Immature natural killer cell (primary cell): Measurements from ENCODE around the gene PPP2R5A. TPM values are rescaled to one million over a fixed set of nuclear protein-coding genes. Genes with fewer than 3 reads are reported as not detected.

Experiments used
- DNase-seq, 3 donors: peaks; one replicate each; pipeline ENCODE4 v3.0.0; 2022; ENCODE audit warnings: mixed read lengths in 1 of 3
- H3K27ac Mint-ChIP-seq, 6 donors: one replicate each; pipeline ENCODE4 v1.8.0; 2020; ENCODE audit warnings: mixed read lengths in 6 of 6, mild to moderate bottlenecking in 5 of 6, inconsistent platforms in 4 of 6, moderate library complexity in 3 of 6
- H3K27me3 Mint-ChIP-seq, 3 donors: one replicate each; pipeline ENCODE4 v1.8.0; 2020 to 2021; ENCODE audit warnings: low read depth in 3 of 3, mild to moderate bottlenecking in 3 of 3, mixed read lengths in 3 of 3, moderate library complexity in 3 of 3, inconsistent platforms in 1 of 3
- H3K36me3 Mint-ChIP-seq, 3 donors: one replicate each; pipeline ENCODE4 v1.8.0; 2020; ENCODE audit warnings: mixed read lengths in 3 of 3, inconsistent platforms in 2 of 3, mild to moderate bottlenecking in 2 of 3
- H3K4me1 Mint-ChIP-seq, 2 donors: one replicate each; pipeline ENCODE4 v1.8.0; 2020; ENCODE audit warnings: inconsistent platforms in 2 of 2, mild to moderate bottlenecking in 2 of 2, mixed read lengths in 2 of 2, moderate library complexity in 1 of 2
- H3K4me3 Mint-ChIP-seq, 5 donors: one replicate each; pipeline ENCODE4 v1.8.0; 2020; ENCODE audit warnings: mild to moderate bottlenecking in 5 of 5, mixed read lengths in 5 of 5, inconsistent platforms in 3 of 5, moderate library complexity in 3 of 5
- H3K9me3 Mint-ChIP-seq, 6 donors: one replicate each; pipeline ENCODE4 v1.8.0; 2020; ENCODE audit warnings: mild to moderate bottlenecking in 6 of 6, mixed read lengths in 6 of 6, inconsistent platforms in 4 of 6, moderate library complexity in 3 of 6
- polyA plus RNA-seq, 3 donors: library from polyadenylated mRNA; unstranded; fragments of 300-500 nt; fragmentation: Illumina TruSeq; gene quantifications; one replicate each; pipeline ENCODE4 v1.2.3, GENCODE V29; 2021

PPP2R5A gene
- polyA plus RNA-seq, 3 donors from 2014 or later: 57.0 to 87.2 (median 64.6) TPM

DNA sequence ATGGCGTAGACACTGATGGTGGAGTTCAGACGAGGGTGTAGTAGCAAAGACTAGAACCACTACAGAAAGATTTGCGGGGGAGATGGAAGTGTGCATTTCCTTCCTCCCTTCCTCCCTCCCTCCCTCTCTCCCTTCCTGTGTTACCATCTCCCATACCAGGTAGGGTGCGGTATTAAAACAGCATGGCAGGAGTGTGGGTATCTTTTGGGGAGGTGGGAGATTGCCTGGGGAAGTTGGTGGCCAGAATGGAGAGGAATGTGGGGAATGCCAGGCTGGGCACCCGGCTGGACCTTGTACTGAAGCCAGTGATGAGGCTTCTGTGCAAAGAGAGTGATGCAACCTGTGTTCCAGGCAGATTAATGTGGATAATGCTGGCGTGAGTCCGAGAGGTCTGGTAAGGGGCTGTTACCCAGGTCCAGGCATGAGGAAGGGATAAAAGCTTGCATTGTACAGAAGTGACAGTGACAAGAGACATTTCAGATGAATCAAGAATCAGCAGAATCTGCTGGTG is 30.3 kb upstream of the PPP2R5A start:
- H3K36me3 Mint-ChIP-seq: peaks cover 0 to 3% (median 0%) of the 10 kb centered on the region in 3 donors
- H3K4me1 Mint-ChIP-seq: peaks cover 79 to 83% of the 10 kb centered on the region in 2 donors
- no peak for DNase-seq
- peak overlapping the region; percentile 88 to 96 (median 92) for H3K27ac Mint-ChIP-seq
- H3K4me3 Mint-ChIP-seq: peak overlapping the region; percentile 46 to 86 (median 73)
- peaks cover 0 to 2% (median 0%) of the 10 kb centered on the region in 6 donors for H3K9me3 Mint-ChIP-seq
- peaks cover 0 to 7% (median 0%) of the 10 kb centered on the region in 3 donors for H3K27me3 Mint-ChIP-seq

DNA sequence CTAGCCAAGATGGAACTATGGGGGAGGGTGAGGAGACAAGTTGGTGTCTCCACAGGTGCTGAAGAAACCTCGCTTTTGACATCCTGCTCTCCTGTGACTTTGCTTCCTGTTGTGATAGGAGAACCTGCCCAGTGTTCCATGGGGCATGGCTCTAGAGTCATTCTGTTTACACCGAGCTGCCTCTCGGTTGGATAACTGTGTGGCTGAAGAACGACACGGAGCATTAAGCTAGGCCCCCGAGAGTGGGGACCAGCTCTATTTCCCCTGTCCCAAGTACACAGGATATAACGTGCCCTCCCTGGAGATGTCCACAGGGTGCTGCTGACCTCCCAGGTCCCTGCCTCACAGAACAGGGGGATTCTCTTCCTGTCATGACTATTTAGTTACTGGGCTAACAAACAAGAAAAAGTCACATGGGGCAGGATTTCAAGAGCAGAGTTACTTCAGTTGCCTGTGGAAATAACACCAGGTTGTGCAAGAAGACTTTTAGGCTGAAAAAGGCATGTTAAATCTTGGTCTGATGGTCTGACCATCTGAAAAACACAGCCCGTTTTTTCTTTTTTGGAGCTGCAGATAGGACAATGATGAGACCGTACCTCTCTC is 29.4 kb upstream of the PPP2R5A start:
- peaks cover 0 to 3% (median 0%) of the 10 kb centered on the region in 3 donors for H3K36me3 Mint-ChIP-seq
- peaks cover 0 to 7% (median 0%) of the 10 kb centered on the region in 3 donors for H3K27me3 Mint-ChIP-seq
- peak in 1 of 3 donors; percentile 28 for DNase-seq
- H3K9me3 Mint-ChIP-seq: peaks cover 0 to 2% (median 0%) of the 10 kb centered on the region in 6 donors
- H3K4me1 Mint-ChIP-seq: peaks cover 78 to 88% of the 10 kb centered on the region in 2 donors
- peak overlapping the region; percentile 46 to 86 (median 76) for H3K4me3 Mint-ChIP-seq
- peak overlapping the region; percentile 88 to 96 (median 92) for H3K27ac Mint-ChIP-seq

DNA sequence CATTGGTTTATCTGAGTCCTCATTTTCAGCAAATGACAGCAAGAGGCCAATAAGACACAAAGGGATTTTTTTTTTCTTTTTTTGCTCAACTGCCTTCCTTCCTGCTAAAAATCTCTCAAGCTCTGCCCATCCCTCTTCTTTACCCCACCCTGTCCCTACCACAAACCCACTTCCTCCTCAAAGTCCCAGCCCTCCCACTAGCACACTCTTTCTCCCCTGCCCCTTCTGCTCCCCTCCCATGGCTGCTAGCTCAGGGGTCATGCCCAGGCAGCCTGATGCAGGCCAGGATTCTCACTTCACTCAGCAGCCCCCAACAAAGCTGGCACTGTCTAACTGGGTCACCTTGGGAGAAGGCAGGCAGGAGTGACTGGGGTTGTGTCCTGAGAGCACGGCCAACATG is 28.8 kb upstream of the PPP2R5A start:
- peak overlapping the region; percentile 88 to 96 (median 92) for H3K27ac Mint-ChIP-seq
- H3K27me3 Mint-ChIP-seq: peaks cover 0 to 7% (median 0%) of the 10 kb centered on the region in 3 donors
- H3K4me1 Mint-ChIP-seq: peaks cover 78 to 88% of the 10 kb centered on the region in 2 donors
- H3K4me3 Mint-ChIP-seq: peak overlapping the region; percentile 46 to 86 (median 76)
- peak; percentile 66 to 72 (median 69) for DNase-seq
- H3K36me3 Mint-ChIP-seq: peaks cover 0 to 2% (median 0%) of the 10 kb centered on the region in 3 donors
- peaks cover 0 to 2% (median 0%) of the 10 kb centered on the region in 6 donors for H3K9me3 Mint-ChIP-seq

- Mint-ChIP-seq H3K36me3 (no peaks in the 10 kb centered on the region), H3K27me3 (peaks cover 0 to 7% (median 0%) of the 10 kb centered on the region in 3 donors), H3K9me3 (peaks cover 0 to 2% (median 0%) of the 10 kb centered on the region in 6 donors), H3K4me3 (peak overlapping the region in 2 of 5 donors; percentile 76 to 78), H3K27ac (peak overlapping the region; percentile 88 to 96 (median 92)), H3K4me1 (peaks cover 73 to 87% of the 10 kb centered on the region in 2 donors)
- DNase-seq: no peak
These were observed 28.1 kb upstream of the PPP2R5A start for GRCh38 chr1:212257157-212257556.

GRCh38 chr1:212259693-212260480 is 25.3 kb upstream of the PPP2R5A start:
- Mint-ChIP-seq H3K9me3 (peaks cover 0 to 2% (median 0%) of the 10 kb centered on the region in 6 donors), H3K27me3 (peaks cover 0 to 4% (median 0%) of the 10 kb centered on the region in 3 donors), H3K4me3 (no peak overlapping the region), H3K36me3 (no peaks in the 10 kb centered on the region), H3K4me1 (peaks cover 49 to 63% of the 10 kb centered on the region in 2 donors), H3K27ac (peak overlapping the region in 1 of 6 donors; percentile 10)
- no peak for DNase-seq

- peaks cover 40 to 54% of the 10 kb centered on the region in 2 donors for H3K4me1 Mint-ChIP-seq
These were observed 24.5 kb upstream of the PPP2R5A start for GRCh38 chr1:212260557-212261355.

DNA sequence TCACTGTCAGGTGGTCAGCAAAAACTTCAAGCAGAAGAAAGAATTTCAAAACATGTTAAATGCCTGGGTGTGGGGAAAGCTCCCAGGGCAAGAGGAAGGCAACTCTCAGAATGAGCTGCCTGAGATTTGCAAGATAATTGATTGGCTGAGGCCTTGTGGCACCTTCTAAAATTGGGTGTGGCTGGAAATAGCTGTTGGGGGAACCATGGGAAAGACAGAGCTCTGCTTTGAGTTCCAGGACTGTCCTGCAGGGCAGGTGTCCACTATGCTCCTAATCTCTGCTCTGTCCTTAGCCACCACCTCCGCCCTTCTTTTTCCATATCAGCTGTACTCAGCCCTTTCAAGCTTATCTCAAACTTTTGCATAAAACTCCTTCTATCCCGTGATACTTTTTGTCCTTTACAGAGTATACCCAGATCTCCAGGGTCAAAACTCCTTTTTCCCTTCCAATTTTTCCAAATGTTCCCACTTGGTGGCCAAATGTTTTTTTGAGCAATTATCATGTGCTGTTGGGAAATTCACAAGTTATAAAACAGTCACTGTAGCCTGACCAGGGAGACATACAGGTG is 23.8 kb upstream of the PPP2R5A start:
- no peak for DNase-seq
- Mint-ChIP-seq H3K9me3 (peaks cover 0 to 2% (median 0%) of the 10 kb centered on the region in 6 donors), H3K36me3 (no peaks in the 10 kb centered on the region), H3K4me3 (no peak overlapping the region), H3K4me1 (peaks cover 33 to 47% of the 10 kb centered on the region in 2 donors), H3K27me3 (peaks cover 0 to under 1% (median 0%) of the 10 kb centered on the region in 3 donors), H3K27ac (peak overlapping the region in 2 of 6 donors; percentile 26 to 68)

More at GRCh38 chr1:212260557-212261355, 24.5 kb upstream of the PPP2R5A start:
- Mint-ChIP-seq H3K36me3 (no peaks in the 10 kb centered on the region), H3K9me3 (peaks cover 0 to 2% (median 0%) of the 10 kb centered on the region in 6 donors), H3K4me3 (peak overlapping the region in 1 of 5 donors; percentile 3), H3K27me3 (peaks cover 0 to 2% (median 0%) of the 10 kb centered on the region in 3 donors), H3K27ac (peak overlapping the region in 4 of 6 donors; percentile 3 to 67 (median 18))
- no peak for DNase-seq

DNA sequence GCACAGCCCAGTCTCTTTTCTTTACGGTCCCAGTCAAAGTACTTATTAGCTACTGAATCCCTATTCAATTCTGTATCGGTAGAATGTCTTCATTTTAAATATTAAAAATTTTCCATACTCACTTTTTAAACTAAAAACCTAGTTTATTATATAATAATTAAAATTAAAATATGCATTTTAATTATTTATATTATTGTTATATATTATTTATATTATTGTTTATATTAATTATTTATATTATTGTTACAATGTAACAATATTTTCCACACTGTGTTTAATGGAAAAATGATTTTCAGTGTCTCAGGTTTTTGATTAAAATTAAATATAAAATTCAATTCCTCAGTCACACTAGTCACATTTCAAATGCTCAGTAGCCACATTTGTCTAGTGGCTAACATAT is 18.2 kb upstream of the PPP2R5A start:
- Mint-ChIP-seq H3K27me3 (peaks cover 0 to 3% (median 0%) of the 10 kb centered on the region in 3 donors), H3K9me3 (no peaks in the 10 kb centered on the region), H3K4me3 (no peak overlapping the region), H3K4me1 (peaks cover under 1 to 5% of the 10 kb centered on the region in 2 donors), H3K36me3 (no peaks in the 10 kb centered on the region), H3K27ac (no peak overlapping the region)
- DNase-seq: no peak

DNA sequence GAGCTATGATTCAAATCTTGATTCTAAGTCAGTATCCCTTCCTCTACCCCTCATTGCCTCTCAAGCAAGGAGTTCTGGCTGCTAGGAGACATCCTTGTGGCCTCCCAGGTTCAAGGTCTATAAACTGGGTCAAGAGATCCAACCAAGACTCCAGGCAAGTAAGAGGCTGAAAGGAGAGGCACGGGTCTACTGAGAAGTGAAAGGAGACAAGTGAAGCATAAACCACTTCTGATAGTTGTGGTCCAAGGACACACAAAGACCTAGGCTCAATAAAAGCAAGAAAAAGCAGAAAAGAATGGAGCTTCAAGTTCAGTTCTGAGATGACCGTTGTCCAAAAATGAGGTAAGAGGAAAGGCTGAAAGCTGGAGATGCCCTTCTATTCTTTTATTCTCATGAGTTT is 17.8 kb upstream of the PPP2R5A start:
- no peak overlapping the region for H3K4me3 Mint-ChIP-seq
- no peaks in the 10 kb centered on the region for H3K9me3 Mint-ChIP-seq
- H3K4me1 Mint-ChIP-seq: peaks cover 0 to 5% of the 10 kb centered on the region in 2 donors
- H3K36me3 Mint-ChIP-seq: no peaks in the 10 kb centered on the region
- DNase-seq: no peak
- peak overlapping the region in 1 of 6 donors; percentile 18 for H3K27ac Mint-ChIP-seq
- peaks cover 0 to 3% (median 0%) of the 10 kb centered on the region in 3 donors for H3K27me3 Mint-ChIP-seq

- no peak overlapping the region for H3K27ac Mint-ChIP-seq
- H3K36me3 Mint-ChIP-seq: no peaks in the 10 kb centered on the region
- peaks cover 0 to 5% of the 10 kb centered on the region in 2 donors for H3K4me1 Mint-ChIP-seq
- H3K9me3 Mint-ChIP-seq: no peaks in the 10 kb centered on the region
- no peak overlapping the region for H3K4me3 Mint-ChIP-seq
- no peak for DNase-seq
- peaks cover 0 to 3% (median 0%) of the 10 kb centered on the region in 3 donors for H3K27me3 Mint-ChIP-seq
These were observed 15.9 kb upstream of the PPP2R5A start for GRCh38 chr1:212269306-212269705.

DNA sequence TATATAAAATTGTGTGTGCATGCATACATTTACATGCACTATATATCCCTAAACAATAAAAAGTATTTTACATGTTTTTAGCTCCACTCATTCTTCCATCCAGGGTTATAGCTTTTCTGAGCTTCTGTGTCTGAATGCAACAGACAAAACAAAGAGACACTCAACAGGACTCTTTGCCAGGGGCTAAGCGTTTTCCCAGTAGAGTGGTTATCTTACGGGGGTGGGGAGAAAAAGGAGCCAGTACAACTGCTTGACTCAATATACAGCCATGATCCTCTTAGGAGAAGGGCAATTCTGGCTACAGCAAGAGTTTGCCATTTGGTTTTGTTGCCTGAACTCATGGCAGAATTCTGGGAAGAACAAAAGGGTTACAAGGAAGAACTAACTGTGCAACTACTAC is 14.6 kb upstream of the PPP2R5A start:
- Mint-ChIP-seq H3K27ac (no peak overlapping the region), H3K27me3 (peaks cover 0 to 3% (median under 1%) of the 10 kb centered on the region in 3 donors), H3K9me3 (no peaks in the 10 kb centered on the region), H3K36me3 (no peaks in the 10 kb centered on the region), H3K4me3 (no peak overlapping the region), H3K4me1 (peaks cover 0 to 5% of the 10 kb centered on the region in 2 donors)
- DNase-seq: no peak

GRCh38 chr1:212271234-212271633 is 14.0 kb upstream of the PPP2R5A start:
- Mint-ChIP-seq H3K4me3 (no peak overlapping the region), H3K27ac (no peak overlapping the region), H3K4me1 (peaks cover 0 to 5% of the 10 kb centered on the region in 2 donors), H3K9me3 (no peaks in the 10 kb centered on the region), H3K36me3 (no peaks in the 10 kb centered on the region), H3K27me3 (peaks cover 0 to 3% (median 2%) of the 10 kb centered on the region in 3 donors)
- DNase-seq: no peak
